Heart left ventricle (tissue), 16 donors: ENCODE measurements around the gene PRPF6. TPM values are rescaled to one million over a fixed set of nuclear protein-coding genes. Genes with fewer than 3 reads are reported as not detected.
"Not testable (repeated sequence)": the region's sequence is repeated elsewhere in the genome, so short reads cannot be mapped to it uniquely, and the experiment has no call there.

ENCODE experiments used
- ATAC-seq, 4 donors: fragments of 200-7000 bp; cut with Tn5 transposase; one replicate each; pipeline ENCODE4 v1.9.1; 2020 to 2022; ENCODE audit warnings: moderate library complexity in 4 of 4, mild to moderate bottlenecking in 3 of 4, moderate number of reproducible peaks in 1 of 4
- DNase-seq, 5 donors: peaks; one replicate each; pipeline ENCODE4 v3.0.0-alpha.2; 2020
- H3K27ac ChIP-seq, 12 donors: fragments of 200-600 bp; sonication (generic) in 4 of 12; one replicate each; pipeline versions ENCODE4 v1.5.0 to v1.8.0; 2016 to 2022; ENCODE audit warnings: mild to moderate bottlenecking in 2 of 12
- H3K27me3 ChIP-seq, 9 donors: fragments of 200-600 bp; sonication (generic) in 2 of 9; one replicate each; pipeline versions ENCODE4 v1.5.1 to v1.8.0; 2016 to 2022; ENCODE audit warnings: mild to moderate bottlenecking in 3 of 9
- H3K36me3 ChIP-seq, 9 donors: fragments of 200-600 bp; sonication (generic) in 2 of 9; one replicate each; pipeline versions ENCODE4 v1.5.0 to v1.8.0; 2018 to 2022; ENCODE audit warnings: mild to moderate bottlenecking in 2 of 9
- H3K4me1 ChIP-seq, 12 donors: fragments of 200-600 bp; sonication (generic) in 4 of 12; one replicate each; pipeline versions ENCODE4 v1.5.0 to v1.8.0; 2016 to 2022; ENCODE audit warnings: mild to moderate bottlenecking in 3 of 12
- H3K4me3 ChIP-seq, 12 donors: fragments of 200-600 bp; sonication (generic) in 4 of 12; one replicate each; pipeline versions ENCODE4 v1.5.0 to v1.8.0; 2017 to 2022; ENCODE audit warnings: mild to moderate bottlenecking in 9 of 12, moderate library complexity in 4 of 12
- H3K9me3 ChIP-seq, 12 donors: fragments of 200-600 bp; sonication (generic) in 4 of 12; one replicate each; pipeline versions ENCODE4 v1.5.0 to v1.8.0; 2016 to 2022; ENCODE audit warnings: mild to moderate bottlenecking in 1 of 12
- POLR2A ChIP-seq, 2 donors: fragments of 450-650 bp; IDR thresholded peaks; one replicate each; pipeline ENCODE4 v1.6.1; 2017; ENCODE audit warnings: antibody characterized with exemption in 2 of 2, mild to moderate bottlenecking in 2 of 2, moderate library complexity in 2 of 2
- WGBS, 4 donors: extraction: QIAGEN DNeasy Blood & Tissue Kit in 2 of 4; methylation state at CpG; one replicate each; pipeline versions ENCODE4 v1.1.5 to v1.1.7; 2013 to 2018; 5-methylcytosine and 5-hydroxymethylcytosine counted together
- intact Hi-C, 10 donors: fragments of 100-400 bp; cut with DNase I; formaldehyde crosslinking; loops; one replicate each; pipeline versions ENCODE4 v1.11.1 to v1.14.2; 2022
- polyA plus RNA-seq, 2 donors: library from polyadenylated mRNA; stranded (reverse); fragments of 200-250 nt; gene quantifications; one replicate each; pipeline ENCODE4 v1.2.3, GENCODE V29; 2013
- total RNA-seq, 9 donors: library from RNA; depleted of rRNA in 2 of 9; stranded (reverse); fragments of >200 nt in 2 of 9; fragmentation: NEBNext Ultra II Directional in 3 of 9; extraction: Animal tissue kit (Norgen Biotek cat#: 25700) in 3 of 9; gene quantifications; one replicate each; pipeline versions ENCODE4 v1.1.0 to v1.2.4, GENCODE V29; 2016 to 2023
- TF ChIP-seq, protein P1 (sequence below), 12 donors: fragments of 200-600 bp; sonication (generic) in 4 of 12; IDR thresholded peaks; one replicate each; pipeline versions ENCODE4 v1.5.0 to v1.8.0; 2018 to 2022; ENCODE audit warnings: antibody characterized with exemption in 12 of 12, mild to moderate bottlenecking in 5 of 12
- donor health status: ischemic (EF 13 %, LVEDD 7.1; RV severe dilation, severe dysfunction).
- donor health status: healthy with polysubstance abuse.
- donor health status: DM: no; HTN: yes; CAD: no.
- donor health status: DM: no; HTN: no; CAD: no.
- donor health status: ischemic (EF 25% LVEDD 6.9; RV normal size, moderate dysfunction).
- donor health status: ischemic (EF 25% LVEDD 5.7; RV mildly dilated, moderate dysfunction).
- donor health status: healthy.
- donor health status: DM: yes; HTN: yes; CAD: no.
- donor health status: ischemic (EF 35%, LVEDD 5.7; RV mildly dilated, moderate dysfunction).
- donor health status: nonischemic (EF 11% LVEDD 7.7; RV severe dilation, severe dysfunction).
- donor health status: DM: yes; HTN: yes; CAD: no.
- donor health status: PGD.
- donor health status: ischemic (EF 29% LVEDD 5.4; RV normal size, mild dysfunction).
- donor health status: nonischemic (EF 23%, LVEDD 6.1; RV moderate dilation, normal function).

PRPF6 gene
- total and polyA plus RNA-seq, 11 donors, result 31.0 to 62.6 (median 47.6) TPM

DNA sequence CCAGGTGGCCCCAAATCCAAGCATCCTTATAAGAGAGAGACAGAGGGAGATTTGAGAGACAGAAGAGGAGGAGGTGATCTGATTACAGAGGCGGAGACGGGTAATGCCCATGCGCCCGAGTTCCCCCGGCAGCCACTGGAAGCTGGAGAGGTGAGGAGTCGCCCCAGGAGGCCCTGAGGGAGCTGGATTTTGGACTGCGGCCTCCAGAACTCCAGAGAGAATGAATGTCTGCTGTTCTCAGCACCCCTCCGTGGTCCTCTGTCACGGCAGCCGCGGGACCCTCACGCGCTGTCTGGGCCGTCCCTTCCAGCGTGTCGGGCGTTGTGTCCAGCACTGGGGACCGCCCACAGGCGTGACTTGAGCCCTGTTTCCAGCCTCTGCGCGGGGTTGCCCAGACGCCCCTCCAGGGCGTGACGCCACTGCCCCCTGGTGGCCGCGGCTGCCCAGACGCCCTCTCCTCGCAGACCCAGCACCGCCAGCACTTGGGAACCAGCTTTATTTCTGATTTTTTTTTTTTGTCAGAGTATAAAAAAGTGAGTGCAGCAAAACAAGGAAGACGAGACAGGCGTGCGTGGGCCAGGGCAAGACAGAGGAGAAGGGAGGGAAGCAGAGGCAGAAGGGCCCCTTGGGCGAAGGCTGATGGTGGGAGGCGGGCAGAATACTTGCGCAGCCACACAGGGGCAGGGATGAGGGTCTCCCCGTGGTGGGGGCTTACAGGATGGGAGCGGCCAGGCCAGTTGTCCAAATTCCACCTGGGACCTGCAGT is 7.1 kb upstream of the PRPF6 start:
- H3K4me3 ChIP-seq, result peak overlapping the region in 9 of 12 donors; percentile 23 to 46 (median 39)
- ATAC-seq (peak; percentile 72 to 87 (median 82)), DNase-seq (peak; percentile 90 to 94 (median 90))
- TF ChIP-seq POLR2A (IDR thresholded peaks at IDR 0.05), result no peak
- TF ChIP-seq, protein P1, sequence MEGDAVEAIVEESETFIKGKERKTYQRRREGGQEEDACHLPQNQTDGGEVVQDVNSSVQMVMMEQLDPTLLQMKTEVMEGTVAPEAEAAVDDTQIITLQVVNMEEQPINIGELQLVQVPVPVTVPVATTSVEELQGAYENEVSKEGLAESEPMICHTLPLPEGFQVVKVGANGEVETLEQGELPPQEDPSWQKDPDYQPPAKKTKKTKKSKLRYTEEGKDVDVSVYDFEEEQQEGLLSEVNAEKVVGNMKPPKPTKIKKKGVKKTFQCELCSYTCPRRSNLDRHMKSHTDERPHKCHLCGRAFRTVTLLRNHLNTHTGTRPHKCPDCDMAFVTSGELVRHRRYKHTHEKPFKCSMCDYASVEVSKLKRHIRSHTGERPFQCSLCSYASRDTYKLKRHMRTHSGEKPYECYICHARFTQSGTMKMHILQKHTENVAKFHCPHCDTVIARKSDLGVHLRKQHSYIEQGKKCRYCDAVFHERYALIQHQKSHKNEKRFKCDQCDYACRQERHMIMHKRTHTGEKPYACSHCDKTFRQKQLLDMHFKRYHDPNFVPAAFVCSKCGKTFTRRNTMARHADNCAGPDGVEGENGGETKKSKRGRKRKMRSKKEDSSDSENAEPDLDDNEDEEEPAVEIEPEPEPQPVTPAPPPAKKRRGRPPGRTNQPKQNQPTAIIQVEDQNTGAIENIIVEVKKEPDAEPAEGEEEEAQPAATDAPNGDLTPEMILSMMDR (IDR thresholded peaks at IDR 0.05), result peak; percentile 98 to 100 (median 99)
- H3K36me3 ChIP-seq, result no peaks in the 10 kb centered on the region
- no peaks in the 10 kb centered on the region for H3K9me3 ChIP-seq
- intact Hi-C loops, result loop anchor here (1.0 to 10.0 kb wide), 16 partner anchors 59 to 477 kb away; partner anchors contain the start of genes PTK6 (in 6 of the 10), DNAJC5 (in 2 of the 10), EEF1A2 (in 1 of the 10) and TNFRSF6B (in 1 of the 10)
- peaks cover 0 to 43% (median 26%) of the 10 kb centered on the region in 12 donors for H3K4me1 ChIP-seq
- no peaks in the 10 kb centered on the region for H3K27me3 ChIP-seq
- H3K27ac ChIP-seq, result peak overlapping the region in 9 of 12 donors; percentile 1 to 72 (median 36)
- 11 to 13% (median 12%) methylated on average over 29 to 37 of the region's 37 CpGs for WGBS, 4 donors

DNA sequence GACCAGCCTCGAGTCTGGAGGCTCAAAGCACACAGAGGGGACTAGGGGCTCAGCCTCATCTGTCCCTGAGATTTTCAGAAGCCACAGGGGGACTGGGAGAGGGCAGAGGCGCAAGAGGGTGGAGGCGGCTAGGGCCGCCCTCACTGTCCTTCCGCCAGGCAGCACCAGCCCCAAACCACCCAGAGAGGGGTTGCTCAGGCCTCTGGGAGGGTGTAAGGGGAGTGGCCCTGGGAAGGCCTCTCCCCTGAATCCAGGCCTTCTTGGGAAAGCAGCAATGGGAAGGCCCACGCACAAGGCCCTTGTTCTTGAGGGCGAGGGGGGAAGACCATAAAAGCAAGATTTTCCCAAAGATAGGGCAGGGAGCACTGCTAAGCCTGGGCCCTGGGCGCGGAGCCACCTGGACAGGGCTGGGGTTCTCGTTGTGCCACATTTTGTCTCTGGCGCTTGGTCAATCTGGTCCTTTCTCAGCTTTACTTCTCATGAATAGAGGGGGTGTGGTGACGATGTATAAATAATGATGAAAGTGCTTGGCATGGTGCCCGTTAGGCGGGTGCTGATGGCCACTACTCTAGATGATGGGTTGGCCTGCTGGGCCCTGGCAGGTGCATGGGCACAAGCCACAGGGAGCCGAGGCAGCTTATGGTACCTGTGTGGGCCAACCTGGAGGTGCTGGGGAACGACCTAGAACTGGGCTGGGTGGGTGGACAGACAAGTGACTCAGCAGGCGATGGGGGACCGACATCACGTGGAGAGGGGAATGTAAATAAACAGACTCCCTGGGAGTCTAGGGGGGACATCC is 6.3 kb upstream of the PRPF6 start:
- H3K36me3 ChIP-seq, result no peaks in the 10 kb centered on the region
- no peaks in the 10 kb centered on the region for H3K27me3 ChIP-seq
- no peak overlapping the region for H3K4me3 ChIP-seq
- peaks cover 0 to 43% (median 25%) of the 10 kb centered on the region in 12 donors for H3K4me1 ChIP-seq
- no peak overlapping the region for H3K27ac ChIP-seq
- intact Hi-C loops, result loop anchor here (1.0 to 10.0 kb wide), 16 partner anchors 60 to 477 kb away; partner anchors contain the start of genes PTK6 (in 6 of the 10), DNAJC5 (in 2 of the 10), EEF1A2 (in 1 of the 10) and TNFRSF6B (in 1 of the 10)
- DNase-seq (peak in 4 of 5 donors; percentile 8 to 36 (median 28)), ATAC-seq (no peak)
- no peaks in the 10 kb centered on the region for H3K9me3 ChIP-seq
- TF ChIP-seq, protein P1 (IDR thresholded peaks at IDR 0.05), result no peak
- no peak for TF ChIP-seq POLR2A (IDR thresholded peaks at IDR 0.05)
- 73 to 82% (median 76%) methylated on average over 17 to 19 of the region's 19 CpGs for WGBS, 4 donors

DNA sequence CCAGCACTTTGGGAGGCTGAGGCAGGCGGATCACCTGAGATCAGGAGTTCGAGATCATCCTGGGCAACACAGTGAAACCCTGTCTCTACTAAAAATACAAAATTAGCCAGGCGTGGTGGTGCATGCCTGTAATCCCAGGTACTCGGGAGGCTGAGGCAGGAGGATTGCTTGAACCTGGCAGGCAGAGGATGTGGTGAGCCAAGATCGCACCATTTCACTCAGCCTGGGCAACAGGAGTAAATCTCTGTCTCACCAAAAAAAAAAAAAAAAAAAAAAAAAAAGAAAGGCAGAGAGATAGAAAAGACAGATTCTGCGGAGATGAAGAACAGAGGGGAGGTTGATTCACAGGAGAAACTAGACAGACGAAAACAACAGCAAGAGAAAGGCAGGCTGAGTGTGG is 4.4 kb upstream of the PRPF6 start:
- H3K9me3 ChIP-seq, H3K27me3 ChIP-seq, H3K4me3 ChIP-seq, H3K27ac ChIP-seq, H3K36me3 ChIP-seq, ATAC-seq, DNase-seq: not testable (repeated sequence)
- peaks cover 3 to 47% (median 30%) of the 10 kb centered on the region in 12 donors for H3K4me1 ChIP-seq
- WGBS, 4 donors, result 92 to 97% (median 94%) methylated on average over 7 of the region's 7 CpGs
- intact Hi-C loops, result loop anchor here in 7 of 10 donors (5.0 to 10.0 kb wide), 6 partner anchors 62 to 362 kb away; partner anchors contain the start of gene TNFRSF6B (in 1 of the 7)

DNA sequence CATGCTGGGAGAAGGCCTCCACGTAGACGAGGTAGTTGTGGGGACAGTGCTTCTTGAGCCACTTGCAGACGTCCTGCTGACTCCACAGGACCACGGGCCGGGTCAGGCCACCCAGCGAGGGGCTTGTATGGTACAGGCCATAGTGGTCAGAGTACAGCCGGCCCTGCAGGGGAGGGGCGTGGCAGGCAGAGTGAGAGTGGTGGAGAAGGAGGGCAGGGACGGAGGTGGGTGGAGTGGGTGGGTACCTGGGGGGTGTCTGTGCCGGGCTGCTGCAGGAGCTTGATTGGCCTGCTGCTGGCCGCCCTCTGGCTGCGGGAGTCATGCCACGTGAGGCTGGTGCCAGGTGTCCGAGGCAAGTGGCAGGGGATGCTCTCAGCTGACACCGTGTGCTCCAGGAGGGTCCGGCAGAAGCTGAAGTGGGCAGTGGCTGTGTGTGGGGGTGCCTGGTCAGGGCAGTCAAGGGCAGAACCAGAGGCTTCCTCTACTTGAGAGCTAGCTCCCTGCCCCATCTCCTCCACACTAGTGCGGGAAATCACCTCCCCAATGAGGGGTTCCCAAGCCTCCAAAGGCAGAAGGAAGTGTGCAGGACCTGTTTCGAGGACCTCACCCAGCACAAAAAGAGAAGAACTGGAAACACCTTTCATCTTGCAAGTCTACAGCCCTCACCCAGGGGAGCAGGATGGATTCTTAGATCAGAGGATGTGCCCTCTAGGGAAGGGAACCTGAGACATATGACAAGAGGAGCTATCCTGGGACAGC is 3.8 kb upstream of the PRPF6 start:
- ATAC-seq (no peak), DNase-seq (peak in 3 of 5 donors; percentile 8 to 60 (median 16))
- intact Hi-C loops, result loop anchor here in 7 of 10 donors (5.0 to 10.0 kb wide), 6 partner anchors 62 to 362 kb away; partner anchors contain the start of gene TNFRSF6B (in 1 of the 7)
- H3K27me3 ChIP-seq, result no peaks in the 10 kb centered on the region
- no peaks in the 10 kb centered on the region for H3K36me3 ChIP-seq
- peaks cover 7 to 50% (median 37%) of the 10 kb centered on the region in 12 donors for H3K4me1 ChIP-seq
- H3K9me3 ChIP-seq, result no peaks in the 10 kb centered on the region
- no peak for TF ChIP-seq POLR2A (IDR thresholded peaks at IDR 0.05)
- TF ChIP-seq, protein P1 (IDR thresholded peaks at IDR 0.05), result no peak
- 83 to 92% (median 89%) methylated on average over 17 to 18 of the region's 18 CpGs for WGBS, 4 donors
- peak overlapping the region in 1 of 12 donors; percentile 88 for H3K27ac ChIP-seq
- no peak overlapping the region for H3K4me3 ChIP-seq
